ENCODE measurements around the gene ERN2.

- TF ChIP-seq CTCF (IDR thresholded peaks at IDR 0.05; ENCODE audit: insufficient read depth, low read depth, low read length) (no peak), EZH2 (IDR thresholded peaks at IDR 0.05; ENCODE audit: insufficient read depth, low read length) (no peak)
Observed at GRCh38 chr16:23673971-23674614, 38.9 kb downstream of the ERN2 start.
